Gastrocnemius medialis (tissue), 4 donors: Measurements from ENCODE around the gene CRACDL.

Experiments used
- POLR2A ChIP-seq, 2 donors: fragments of 450-650 bp; IDR thresholded peaks; one replicate each; pipeline ENCODE4 v1.6.1; 2017; ENCODE audit warnings: antibody characterized with exemption in 2 of 2, mild to moderate bottlenecking in 2 of 2, moderate library complexity in 2 of 2
- TF ChIP-seq, protein P1 (sequence below), 5 experiments: fragments of 450-650 bp in 3 of 5; fragments of 200-600 bp in 2 of 5; sonication (generic) in 2 of 5; IDR thresholded peaks in 4 of 5; conservative IDR thresholded peaks in 1 of 5; 1 replicate in 4 of 5; 2 replicates in 1 of 5; pipeline ENCODE4 v1.5.1; 2016 to 2019; ENCODE audit warnings: antibody characterized with exemption in 5 of 5, mild to moderate bottlenecking in 3 of 5, moderate library complexity in 3 of 5

DNA sequence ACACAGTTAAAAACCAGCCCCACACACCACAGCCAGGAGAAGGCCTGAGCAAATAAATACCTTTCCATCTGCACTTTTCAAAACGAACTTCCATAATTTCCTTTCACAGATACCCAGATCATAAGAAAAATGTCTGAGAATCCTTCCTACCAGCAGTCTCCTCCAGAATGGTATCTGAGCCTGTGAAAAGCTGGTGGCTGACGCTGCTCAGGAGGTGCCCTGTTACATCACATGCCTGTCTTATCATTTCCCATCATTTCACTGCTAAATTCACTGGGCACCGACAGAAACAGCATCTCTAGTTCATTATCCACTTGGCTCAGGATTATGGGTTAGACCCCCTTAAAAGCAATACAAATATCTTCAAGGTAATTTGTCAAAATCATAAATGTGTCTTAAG lies 4.4 kb downstream of the CRACDL start:
- TF ChIP-seq, protein P1, sequence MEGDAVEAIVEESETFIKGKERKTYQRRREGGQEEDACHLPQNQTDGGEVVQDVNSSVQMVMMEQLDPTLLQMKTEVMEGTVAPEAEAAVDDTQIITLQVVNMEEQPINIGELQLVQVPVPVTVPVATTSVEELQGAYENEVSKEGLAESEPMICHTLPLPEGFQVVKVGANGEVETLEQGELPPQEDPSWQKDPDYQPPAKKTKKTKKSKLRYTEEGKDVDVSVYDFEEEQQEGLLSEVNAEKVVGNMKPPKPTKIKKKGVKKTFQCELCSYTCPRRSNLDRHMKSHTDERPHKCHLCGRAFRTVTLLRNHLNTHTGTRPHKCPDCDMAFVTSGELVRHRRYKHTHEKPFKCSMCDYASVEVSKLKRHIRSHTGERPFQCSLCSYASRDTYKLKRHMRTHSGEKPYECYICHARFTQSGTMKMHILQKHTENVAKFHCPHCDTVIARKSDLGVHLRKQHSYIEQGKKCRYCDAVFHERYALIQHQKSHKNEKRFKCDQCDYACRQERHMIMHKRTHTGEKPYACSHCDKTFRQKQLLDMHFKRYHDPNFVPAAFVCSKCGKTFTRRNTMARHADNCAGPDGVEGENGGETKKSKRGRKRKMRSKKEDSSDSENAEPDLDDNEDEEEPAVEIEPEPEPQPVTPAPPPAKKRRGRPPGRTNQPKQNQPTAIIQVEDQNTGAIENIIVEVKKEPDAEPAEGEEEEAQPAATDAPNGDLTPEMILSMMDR (IDR thresholded peaks at IDR 0.05 in 4 of 5, conservative IDR thresholded peaks at IDR 0.05 in 1 of 5) = no peak
- TF ChIP-seq POLR2A (IDR thresholded peaks at IDR 0.05) = no peak
